ENCODE data around the gene SMC6. TPM values are rescaled to one million over a fixed set of nuclear protein-coding genes. Genes with fewer than 3 reads are reported as not detected.

SMC6 gene
- total and polyA plus RNA-seq, 2 experiments from 2014 or later: 53.4 to 59.8 TPM

- TF ChIP-seq, protein P1, sequence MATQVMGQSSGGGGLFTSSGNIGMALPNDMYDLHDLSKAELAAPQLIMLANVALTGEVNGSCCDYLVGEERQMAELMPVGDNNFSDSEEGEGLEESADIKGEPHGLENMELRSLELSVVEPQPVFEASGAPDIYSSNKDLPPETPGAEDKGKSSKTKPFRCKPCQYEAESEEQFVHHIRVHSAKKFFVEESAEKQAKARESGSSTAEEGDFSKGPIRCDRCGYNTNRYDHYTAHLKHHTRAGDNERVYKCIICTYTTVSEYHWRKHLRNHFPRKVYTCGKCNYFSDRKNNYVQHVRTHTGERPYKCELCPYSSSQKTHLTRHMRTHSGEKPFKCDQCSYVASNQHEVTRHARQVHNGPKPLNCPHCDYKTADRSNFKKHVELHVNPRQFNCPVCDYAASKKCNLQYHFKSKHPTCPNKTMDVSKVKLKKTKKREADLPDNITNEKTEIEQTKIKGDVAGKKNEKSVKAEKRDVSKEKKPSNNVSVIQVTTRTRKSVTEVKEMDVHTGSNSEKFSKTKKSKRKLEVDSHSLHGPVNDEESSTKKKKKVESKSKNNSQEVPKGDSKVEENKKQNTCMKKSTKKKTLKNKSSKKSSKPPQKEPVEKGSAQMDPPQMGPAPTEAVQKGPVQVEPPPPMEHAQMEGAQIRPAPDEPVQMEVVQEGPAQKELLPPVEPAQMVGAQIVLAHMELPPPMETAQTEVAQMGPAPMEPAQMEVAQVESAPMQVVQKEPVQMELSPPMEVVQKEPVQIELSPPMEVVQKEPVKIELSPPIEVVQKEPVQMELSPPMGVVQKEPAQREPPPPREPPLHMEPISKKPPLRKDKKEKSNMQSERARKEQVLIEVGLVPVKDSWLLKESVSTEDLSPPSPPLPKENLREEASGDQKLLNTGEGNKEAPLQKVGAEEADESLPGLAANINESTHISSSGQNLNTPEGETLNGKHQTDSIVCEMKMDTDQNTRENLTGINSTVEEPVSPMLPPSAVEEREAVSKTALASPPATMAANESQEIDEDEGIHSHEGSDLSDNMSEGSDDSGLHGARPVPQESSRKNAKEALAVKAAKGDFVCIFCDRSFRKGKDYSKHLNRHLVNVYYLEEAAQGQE (IDR thresholded peaks at IDR 0.05; ENCODE audit: unreplicated experiment): no peak
- TF ChIP-seq CREB1 (CRISPR knock-in tag; IDR thresholded peaks at IDR 0.05; ENCODE audit: low read depth): no peak
- no peak for TF ChIP-seq ZNF114 (CRISPR knock-in tag; IDR thresholded peaks at IDR 0.05)
- TF ChIP-seq NANOG (IDR thresholded peaks at IDR 0.05; ENCODE audit: borderline replicate concordance): no peak
- no peak for TF ChIP-seq ETS1 (IDR thresholded peaks at IDR 0.05)
- TF ChIP-seq JUNB (IDR thresholded peaks at IDR 0.05; ENCODE audit: unreplicated experiment): no peak
- no peak for TF ChIP-seq EZH2 (IDR thresholded peaks at IDR 0.05; ENCODE audit: low read depth, unreplicated experiment)
Observed at GRCh38 chr2:17627434-17627833, 126.2 kb downstream of the SMC6 start (continued).

DNA sequence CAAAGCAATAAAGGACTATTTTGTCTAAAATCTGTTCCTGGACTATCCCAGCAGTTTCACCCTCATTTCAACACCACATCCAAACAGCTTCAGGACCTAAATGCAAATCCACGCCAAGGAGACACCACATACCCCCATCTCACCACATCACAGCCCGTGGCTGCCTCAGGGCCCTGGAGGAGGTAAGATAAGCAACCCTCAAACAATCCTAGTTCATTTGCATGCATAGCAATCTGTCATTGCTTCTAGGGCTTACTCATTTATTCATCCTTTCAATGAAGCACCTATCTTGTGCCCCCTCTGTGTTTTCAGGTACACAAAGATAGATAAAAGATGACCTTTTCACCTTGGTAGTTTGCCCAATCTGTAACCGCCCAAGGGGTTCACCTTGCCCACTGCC is 126.6 kb downstream of the SMC6 start:
- peaks cover 6% of the 10 kb centered on the region; the same call in 1 of the 2 replicates for H3K4me1 ChIP-seq (ENCODE audit: insufficient read depth)
- ATAC-seq: no peak
- no peaks in the 10 kb centered on the region for H3K27me3 ChIP-seq (ENCODE audit: insufficient read depth)
- H3K9me2 ChIP-seq (ENCODE audit: insufficient read depth): 0 out of 2 replicates have a peak, but pooled peaks cover 7% of the 10 kb centered on the region
- H3K4me1 Mint-ChIP-seq: peaks cover 6% of the 10 kb centered on the region; the same call in 2 of the 3 replicates
- H3K36me3 ChIP-seq (ENCODE audit: insufficient read depth): peaks cover 13% of the 10 kb centered on the region
- H3K4me2 ChIP-seq: no peak overlapping the region
- H3K4me3 ChIP-seq: no peak overlapping the region
- no peak overlapping the region for H3K27ac ChIP-seq (ENCODE audit: low read depth)
- H3K79me2 ChIP-seq (replicated peaks; ENCODE audit: insufficient read depth): peaks cover 4% of the 10 kb centered on the region; the same call in 1 of the 2 replicates
- H4K20me1 ChIP-seq (replicated peaks; ENCODE audit: insufficient read depth): no peaks in the 10 kb centered on the region
- H2AFZ ChIP-seq: no peak overlapping the region
- H3K9me3 Mint-ChIP-seq: peaks cover 43% of the 10 kb centered on the region
- H3K4me3 Mint-ChIP-seq: no peak overlapping the region
- H3F3A ChIP-seq (replicated peaks; ENCODE audit: low read depth): no peaks in the 10 kb centered on the region
- H3K36me3 Mint-ChIP-seq (ENCODE audit: low read depth): peaks cover 86% of the 10 kb centered on the region
- H3K27ac Mint-ChIP-seq: no peak overlapping the region; the same call in 1 of the 2 replicates
- DNase-seq (ENCODE audit: low spot score): no peak
- H3K27me3 Mint-ChIP-seq (ENCODE audit: insufficient read depth, low read depth, poor library complexity): no peaks in the 10 kb centered on the region
- TF ChIP-seq, protein P2, sequence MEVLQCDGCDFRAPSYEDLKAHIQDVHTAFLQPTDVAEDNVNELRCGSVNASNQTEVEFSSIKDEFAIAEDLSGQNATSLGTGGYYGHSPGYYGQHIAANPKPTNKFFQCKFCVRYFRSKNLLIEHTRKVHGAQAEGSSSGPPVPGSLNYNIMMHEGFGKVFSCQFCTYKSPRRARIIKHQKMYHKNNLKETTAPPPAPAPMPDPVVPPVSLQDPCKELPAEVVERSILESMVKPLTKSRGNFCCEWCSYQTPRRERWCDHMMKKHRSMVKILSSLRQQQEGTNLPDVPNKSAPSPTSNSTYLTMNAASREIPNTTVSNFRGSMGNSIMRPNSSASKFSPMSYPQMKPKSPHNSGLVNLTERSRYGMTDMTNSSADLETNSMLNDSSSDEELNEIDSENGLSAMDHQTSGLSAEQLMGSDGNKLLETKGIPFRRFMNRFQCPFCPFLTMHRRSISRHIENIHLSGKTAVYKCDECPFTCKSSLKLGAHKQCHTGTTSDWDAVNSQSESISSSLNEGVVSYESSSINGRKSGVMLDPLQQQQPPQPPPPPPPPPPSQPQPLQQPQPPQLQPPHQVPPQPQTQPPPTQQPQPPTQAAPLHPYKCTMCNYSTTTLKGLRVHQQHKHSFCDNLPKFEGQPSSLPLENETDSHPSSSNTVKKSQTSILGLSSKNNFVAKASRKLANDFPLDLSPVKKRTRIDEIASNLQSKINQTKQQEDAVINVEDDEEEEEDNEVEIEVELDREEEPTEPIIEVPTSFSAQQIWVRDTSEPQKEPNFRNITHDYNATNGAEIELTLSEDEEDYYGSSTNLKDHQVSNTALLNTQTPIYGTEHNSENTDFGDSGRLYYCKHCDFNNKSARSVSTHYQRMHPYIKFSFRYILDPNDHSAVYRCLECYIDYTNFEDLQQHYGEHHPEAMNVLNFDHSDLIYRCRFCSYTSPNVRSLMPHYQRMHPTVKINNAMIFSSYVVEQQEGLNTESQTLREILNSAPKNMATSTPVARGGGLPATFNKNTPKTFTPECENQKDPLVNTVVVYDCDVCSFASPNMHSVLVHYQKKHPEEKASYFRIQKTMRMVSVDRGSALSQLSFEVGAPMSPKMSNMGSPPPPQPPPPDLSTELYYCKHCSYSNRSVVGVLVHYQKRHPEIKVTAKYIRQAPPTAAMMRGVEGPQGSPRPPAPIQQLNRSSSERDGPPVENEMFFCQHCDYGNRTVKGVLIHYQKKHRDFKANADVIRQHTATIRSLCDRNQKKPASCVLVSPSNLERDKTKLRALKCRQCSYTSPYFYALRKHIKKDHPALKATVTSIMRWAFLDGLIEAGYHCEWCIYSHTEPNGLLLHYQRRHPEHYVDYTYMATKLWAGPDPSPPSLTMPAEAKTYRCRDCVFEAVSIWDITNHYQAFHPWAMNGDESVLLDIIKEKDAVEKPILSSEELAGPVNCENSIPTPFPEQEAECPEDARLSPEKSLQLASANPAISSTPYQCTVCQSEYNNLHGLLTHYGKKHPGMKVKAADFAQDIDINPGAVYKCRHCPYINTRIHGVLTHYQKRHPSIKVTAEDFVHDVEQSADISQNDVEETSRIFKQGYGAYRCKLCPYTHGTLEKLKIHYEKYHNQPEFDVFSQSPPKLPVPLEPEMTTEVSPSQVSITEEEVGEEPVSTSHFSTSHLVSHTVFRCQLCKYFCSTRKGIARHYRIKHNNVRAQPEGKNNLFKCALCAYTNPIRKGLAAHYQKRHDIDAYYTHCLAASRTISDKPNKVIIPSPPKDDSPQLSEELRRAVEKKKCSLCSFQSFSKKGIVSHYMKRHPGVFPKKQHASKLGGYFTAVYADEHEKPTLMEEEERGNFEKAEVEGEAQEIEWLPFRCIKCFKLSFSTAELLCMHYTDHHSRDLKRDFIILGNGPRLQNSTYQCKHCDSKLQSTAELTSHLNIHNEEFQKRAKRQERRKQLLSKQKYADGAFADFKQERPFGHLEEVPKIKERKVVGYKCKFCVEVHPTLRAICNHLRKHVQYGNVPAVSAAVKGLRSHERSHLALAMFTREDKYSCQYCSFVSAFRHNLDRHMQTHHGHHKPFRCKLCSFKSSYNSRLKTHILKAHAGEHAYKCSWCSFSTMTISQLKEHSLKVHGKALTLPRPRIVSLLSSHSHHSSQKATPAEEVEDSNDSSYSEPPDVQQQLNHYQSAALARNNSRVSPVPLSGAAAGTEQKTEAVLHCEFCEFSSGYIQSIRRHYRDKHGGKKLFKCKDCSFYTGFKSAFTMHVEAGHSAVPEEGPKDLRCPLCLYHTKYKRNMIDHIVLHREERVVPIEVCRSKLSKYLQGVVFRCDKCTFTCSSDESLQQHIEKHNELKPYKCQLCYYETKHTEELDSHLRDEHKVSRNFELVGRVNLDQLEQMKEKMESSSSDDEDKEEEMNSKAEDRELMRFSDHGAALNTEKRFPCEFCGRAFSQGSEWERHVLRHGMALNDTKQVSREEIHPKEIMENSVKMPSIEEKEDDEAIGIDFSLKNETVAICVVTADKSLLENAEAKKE (CRISPR knock-in tag; IDR thresholded peaks at IDR 0.05): no peak
- TF ChIP-seq, protein P1 (IDR thresholded peaks at IDR 0.05; ENCODE audit: unreplicated experiment): no peak
- no peak for TF ChIP-seq EZH2 (IDR thresholded peaks at IDR 0.05; ENCODE audit: low read depth, unreplicated experiment)
